K562 (cell line): ENCODE data around the gene GOSR1.
"Not testable (repeated sequence)": the region's sequence is repeated elsewhere in the genome, so short reads cannot be mapped to it uniquely, and the experiment has no call there.

Source experiments
- NCOA1 ChIP-seq: fragments of 450-650 bp; IDR thresholded peaks from 2 replicates; pipeline ENCODE4 v1.6.1; 2016; ENCODE audit warnings: low read depth
- NFRKB ChIP-seq: fragments of 450-650 bp; IDR thresholded peaks from 2 replicates; pipeline ENCODE4 v1.6.1; 2016; ENCODE audit warnings: low read depth
- POLR2A ChIP-seq: fragments of 450-650 bp; conservative IDR thresholded peaks from 2 replicates; pipeline ENCODE4 v1.6.1; 2016
- SETDB1 ChIP-seq: IDR thresholded peaks from one replicate; pipeline ENCODE4 v1.6.1; 2012; ENCODE audit warnings: low read length, control low read depth, inconsistent platforms

GRCh38 chr17:30523236-30523635 is 46.0 kb downstream of the GOSR1 start:
- TF ChIP-seq NCOA1, NFRKB, POLR2A, SETDB1: not testable (repeated sequence)
